ENCODE measurements around the gene DCN.

DNA sequence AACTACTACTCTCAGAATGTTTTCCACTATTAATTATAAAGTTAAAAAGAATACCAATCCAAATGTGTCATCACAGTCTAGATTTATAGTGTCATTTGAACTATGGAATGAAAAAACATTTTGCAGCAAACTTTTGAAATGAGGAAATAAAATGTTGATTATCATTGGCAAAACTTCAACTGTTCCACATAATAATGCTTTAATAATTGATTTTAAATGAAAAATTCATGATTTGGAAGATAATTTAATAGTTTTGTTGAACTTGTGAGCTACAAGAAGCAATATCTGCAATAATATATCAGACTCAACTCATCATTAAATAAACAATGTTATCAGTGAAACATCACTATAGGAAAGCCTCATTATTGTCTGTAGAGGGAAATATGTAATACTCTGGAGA, 48.2 kb upstream of the DCN start:
- no peak for TF ChIP-seq CTCF (IDR thresholded peaks at IDR 0.05)
- no peak for TF ChIP-seq POLR2A (IDR thresholded peaks at IDR 0.05)

Measured in vagina (tissue), 2 donors.